Posterior vena cava (tissue), 2 donors: ENCODE data around the gene RALGPS2. TPM values are rescaled to one million over a fixed set of nuclear protein-coding genes. Genes with fewer than 3 reads are reported as not detected.
"Not testable (repeated sequence)": the region's sequence is repeated elsewhere in the genome, so short reads cannot be mapped to it uniquely, and the experiment has no call there.

Experiments
- DNase-seq: peaks from one replicate; pipeline ENCODE4 v3.0.0-alpha.2; 2020; ENCODE audit warnings: low spot score
- intact Hi-C, 2 donors: fragments of 100-400 bp; cut with DNase I; formaldehyde crosslinking; loops; one replicate each; pipeline versions ENCODE4 v1.14.1 to v1.14.2; 2022 to 2023
- total RNA-seq, 2 donors: library from RNA; stranded (reverse); fragmentation: NEBNext Ultra II Directional; extraction: Animal tissue kit (Norgen Biotek cat#: 25700); gene quantifications; one replicate each; pipeline ENCODE4 v1.2.1, GENCODE V29; 2021
- donor health status: DM: yes; HTN: yes; CAD: no.
- donor health status: DM: yes; HTN: yes; CAD: no.

RALGPS2 gene
- total RNA-seq, 2 donors from 2014 or later, result 7.4 to 7.9 TPM

DNA sequence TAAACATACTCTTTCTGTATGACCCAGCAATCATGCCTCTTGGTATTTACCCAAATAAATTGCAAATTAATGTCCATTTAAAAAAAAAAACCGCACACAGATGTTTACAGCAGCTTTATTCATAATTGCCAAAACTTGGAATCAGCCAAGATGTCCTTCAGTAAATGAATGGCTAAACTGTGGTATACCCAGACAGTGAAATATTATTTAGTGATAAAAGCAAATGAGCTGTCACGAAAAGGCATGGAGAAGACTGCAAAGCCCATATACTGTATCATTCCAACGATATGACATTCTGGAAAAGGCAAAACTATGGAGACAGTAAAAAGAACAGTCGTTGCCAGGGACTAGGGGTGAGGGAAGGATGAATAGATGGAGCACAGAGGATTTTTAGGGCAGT, 223.6 kb downstream of the RALGPS2 start:
- no peak for DNase-seq
- intact Hi-C loops, result no loop called here

DNA sequence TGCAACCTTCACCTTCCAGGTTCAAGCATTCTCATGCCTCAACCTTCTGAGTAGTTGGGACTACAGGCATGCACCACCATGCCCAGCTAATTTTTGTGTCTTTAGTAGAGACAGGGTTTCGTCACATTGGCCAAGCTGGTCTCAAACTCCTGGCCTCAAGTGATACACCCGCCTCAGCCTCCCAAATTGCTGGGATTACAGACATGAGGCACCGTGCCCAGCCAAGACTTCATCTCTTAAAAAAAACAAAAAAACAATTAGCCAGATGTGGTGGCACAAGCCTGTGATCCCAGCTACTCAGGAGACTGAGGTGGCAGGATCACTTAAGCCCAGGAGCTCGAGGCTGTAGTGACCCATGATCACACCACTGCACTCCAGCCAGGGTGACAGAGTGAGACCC, 224.8 kb downstream of the RALGPS2 start:
- DNase-seq, intact Hi-C loops: not testable (repeated sequence)

DNA sequence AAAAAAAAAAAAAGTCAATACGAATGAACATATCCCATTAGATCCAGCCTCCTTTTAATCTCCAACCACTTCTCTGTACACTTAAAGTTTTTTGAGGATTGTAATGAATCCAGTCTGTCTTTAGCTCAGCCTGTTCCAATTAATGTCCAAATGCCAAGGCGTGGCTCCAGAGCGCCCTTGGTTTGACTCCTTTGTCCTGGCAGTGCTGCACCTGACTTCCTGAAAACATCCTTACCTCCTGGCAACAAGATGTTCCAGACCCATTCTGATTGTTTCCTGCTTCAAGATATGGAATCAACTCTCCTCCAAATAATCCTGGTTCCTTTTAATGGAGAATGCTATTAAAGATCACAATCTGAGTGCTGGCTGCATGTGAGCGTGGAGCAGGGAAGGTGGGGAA, 226.6 kb downstream of the RALGPS2 start:
- no peak for DNase-seq
- intact Hi-C loops, result no loop called here

DNA sequence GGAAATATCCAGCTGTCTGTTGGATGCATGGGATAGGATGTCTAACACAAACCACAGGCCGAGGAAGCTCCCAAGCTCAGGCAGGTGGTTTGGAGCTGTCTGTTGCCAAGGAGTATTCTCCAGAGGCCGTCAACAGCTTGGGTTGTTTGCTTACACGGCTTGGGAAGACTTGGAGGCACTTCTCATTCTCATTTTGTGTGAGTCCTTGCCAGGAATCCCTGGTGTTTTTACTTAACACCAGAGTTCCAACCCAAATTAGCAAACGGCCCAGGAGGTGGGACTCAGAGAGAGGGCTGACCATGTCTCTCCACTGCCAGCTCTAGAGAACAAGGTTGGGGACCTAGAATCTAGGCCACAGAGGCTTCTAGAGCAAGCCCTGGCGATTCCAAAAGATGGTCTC, 228.0 kb downstream of the RALGPS2 start:
- no peak for DNase-seq
- intact Hi-C loops, result no loop called here

DNA sequence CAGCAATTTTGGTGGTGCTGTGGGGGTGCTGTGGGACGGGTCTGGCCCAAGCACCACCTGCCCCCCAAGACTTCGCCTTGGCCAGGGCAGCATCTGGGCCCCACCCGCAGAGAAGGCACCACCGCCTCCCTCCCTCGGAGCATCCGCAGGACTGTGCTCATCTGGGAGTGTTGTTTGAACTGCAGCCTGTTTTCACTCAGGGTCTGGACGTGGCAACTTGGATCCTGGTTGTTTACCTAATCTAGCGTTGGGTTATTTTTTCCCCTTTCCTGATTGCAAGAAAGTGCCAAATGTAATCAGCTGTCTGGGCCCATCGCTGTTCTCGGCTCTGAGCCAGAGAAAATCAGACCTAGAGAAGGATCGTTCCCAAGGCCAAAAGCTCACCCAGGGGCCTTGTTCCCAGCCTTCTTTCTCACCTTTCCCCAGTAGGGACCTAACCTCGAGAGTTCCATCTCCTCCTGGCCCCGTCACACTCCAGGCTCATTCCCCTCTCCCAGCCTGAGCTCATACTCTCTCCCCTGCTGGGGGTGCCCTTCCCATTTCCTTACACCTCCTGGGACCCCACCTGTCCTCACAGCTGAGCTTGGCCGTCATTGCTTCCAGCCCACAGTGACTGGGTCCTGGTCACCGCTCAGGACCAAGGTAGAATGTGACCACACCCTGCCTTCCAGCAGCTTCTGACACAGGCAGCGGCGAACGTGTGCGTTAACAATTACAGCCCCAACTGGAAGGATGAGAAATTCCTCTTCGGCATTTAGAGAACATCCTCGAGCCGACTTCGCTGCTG, 228.7 kb downstream of the RALGPS2 start:
- intact Hi-C loops, result no loop called here
- DNase-seq, result no peak

DNA sequence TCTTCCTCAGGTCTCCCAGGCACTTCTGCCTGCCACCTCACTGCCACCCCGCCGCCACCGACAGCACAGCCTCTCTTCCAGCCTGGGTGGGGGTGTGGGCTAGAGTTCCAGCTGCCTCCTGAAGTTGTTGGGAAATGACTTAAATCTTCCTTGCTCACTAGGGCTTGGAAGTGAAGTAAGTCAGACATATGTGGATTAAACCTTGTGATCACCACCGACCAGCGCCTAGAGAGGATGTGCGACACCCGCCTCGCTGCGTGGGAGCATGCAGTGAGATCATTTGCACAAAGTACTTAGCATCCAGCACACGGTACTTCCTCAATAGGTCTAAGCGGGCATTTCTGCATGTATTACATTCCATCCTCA, 229.3 kb downstream of the RALGPS2 start:
- DNase-seq, result no peak
- intact Hi-C loops, result no loop called here

DNA sequence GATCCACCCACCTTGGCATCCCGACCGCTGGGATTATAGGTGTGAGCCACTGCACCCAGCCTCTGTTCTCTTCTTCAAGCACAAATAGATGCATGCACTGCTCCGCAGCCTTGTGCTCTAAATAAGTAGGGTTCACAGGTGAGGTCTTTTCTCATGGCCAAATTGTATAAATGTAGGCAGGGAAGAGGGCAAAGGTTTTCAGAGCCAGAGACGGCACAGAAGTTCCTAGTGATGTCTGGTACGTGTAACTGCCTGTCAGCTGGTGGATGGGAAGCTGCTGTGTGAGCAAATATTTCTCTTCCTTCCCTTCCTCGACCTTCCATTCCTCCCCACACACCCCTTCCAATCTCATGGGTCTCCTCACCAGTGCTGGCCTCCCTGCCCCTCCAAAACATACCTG, 229.9 kb downstream of the RALGPS2 start:
- intact Hi-C loops, result no loop called here
- no peak for DNase-seq

DNA sequence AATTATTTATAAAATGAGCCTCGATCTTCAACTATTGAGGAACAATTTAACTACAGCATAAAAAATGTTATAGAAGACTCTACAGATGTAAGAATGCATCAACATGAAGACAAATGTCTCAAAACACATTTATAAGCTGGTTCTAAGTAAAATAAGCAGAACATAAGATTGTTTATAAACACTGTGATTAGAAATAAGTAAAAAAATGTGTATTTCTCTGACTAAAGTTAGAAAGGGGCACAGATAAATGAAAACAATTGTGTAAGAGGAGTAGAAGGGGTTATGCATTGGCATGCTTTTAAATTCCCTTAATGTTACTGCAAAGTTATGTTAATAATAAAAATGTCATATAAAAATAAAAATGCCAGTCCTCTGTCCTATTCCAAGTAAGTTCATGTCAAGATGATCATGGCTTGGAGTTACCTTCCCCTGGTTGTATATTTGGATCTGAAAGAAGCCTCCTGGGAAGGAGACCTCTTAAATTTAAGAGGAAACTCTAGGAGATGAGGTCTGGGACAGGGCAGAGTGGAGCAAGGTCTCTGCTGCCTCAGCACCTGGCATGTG, 230.4 kb downstream of the RALGPS2 start:
- intact Hi-C loops, result no loop called here
- DNase-seq, result no peak

DNA sequence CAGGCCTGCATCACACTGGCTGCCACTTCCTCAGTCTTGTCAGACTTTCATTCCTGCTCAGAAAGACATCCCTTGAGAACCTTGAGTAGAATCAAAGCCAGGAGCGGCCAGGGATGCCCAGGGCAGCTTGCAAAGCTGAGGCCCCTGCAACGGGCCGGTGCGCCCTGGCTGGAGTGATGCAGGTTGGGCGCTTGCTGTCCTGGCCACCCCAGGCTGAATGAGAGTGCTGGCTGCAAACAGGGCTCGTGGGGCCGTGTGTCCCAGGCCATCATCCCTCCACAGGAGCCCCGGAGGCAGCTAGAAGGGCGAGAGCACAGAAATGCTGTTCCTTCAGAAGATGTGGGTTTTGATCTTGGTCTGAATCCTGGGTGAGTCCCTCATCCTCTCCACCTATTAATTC, 233.4 kb downstream of the RALGPS2 start:
- no peak for DNase-seq
- intact Hi-C loops, result no loop called here

DNA sequence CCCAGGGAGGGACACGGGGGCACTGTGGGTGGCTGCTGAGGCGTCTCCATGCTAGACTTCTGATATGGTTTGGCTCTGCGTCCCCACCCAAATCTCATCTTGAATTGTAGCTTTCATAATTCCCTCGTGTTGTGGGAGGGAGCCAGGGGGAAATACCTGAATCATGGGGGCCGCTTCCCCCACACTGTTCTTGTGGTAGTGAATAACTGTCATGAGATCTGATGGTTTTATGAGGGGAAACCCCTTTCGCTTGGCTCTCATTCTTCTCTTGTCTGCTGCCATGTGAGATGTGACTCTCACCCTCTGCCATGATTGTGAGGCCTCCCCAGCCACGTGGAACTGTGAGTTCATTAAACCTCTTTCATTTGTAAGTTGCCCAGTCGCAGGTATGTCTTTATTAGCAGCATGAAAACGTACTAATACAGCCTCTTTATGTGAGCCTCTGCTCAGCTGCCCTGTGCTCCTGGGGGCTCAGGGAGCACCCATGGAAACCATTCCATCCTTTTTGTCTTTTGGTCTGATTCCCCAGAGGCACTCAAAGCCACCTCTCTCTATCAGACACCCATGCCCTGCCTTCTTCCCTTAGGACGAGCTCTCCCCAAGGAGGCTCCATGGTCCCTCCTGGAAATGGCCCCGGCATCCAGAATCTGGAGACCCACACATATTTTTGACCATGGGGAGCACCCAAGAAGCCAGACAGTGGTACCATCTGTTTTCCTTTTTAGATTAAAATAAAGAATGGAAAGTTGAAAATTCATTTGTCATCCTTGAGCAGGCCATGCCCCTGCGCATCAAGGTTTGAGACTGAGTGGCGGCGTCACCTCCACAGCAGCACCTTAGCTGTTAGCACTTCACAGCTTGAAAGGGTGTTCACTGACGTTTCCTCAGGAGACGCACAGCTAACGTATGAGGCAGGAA, 234.8 kb downstream of the RALGPS2 start:
- no peak for DNase-seq
- intact Hi-C loops, result no loop called here

DNA sequence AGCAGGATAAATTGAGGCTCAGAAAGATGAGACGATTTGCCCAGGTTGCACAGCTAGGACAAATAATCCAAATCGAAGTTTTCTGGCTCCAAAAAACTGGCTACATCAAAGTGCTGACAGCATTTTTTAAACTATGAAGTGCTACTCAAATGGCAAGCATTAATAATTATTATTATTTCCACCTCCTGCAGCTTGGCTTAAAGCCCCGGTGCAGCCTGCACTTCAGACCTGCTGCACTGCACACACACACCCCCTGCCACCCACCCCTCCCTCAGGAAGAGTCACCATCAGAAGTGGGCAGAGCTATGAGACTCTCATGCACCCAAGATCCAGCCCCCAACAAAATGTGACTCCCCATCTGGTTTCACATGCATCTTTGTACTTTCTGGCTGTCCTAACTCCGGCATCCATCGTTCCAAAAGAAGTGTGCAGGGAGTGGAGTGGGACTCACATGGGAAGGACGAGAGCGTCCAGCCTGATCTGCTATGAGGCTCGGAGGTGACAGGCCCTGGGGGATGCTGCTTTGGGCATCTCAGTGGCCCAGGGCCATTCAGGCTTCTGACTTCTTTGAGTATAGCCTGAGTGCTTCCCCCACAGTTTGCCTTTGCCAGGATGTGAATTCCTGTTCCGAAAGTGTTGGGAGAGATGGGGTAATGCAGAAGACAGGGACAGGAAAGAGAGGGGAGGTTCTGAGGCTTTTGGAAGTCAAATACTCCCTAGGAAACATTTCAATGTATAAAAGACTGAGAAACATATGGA, 235.6 kb downstream of the RALGPS2 start:
- DNase-seq, result no peak
- intact Hi-C loops, result no loop called here

DNA sequence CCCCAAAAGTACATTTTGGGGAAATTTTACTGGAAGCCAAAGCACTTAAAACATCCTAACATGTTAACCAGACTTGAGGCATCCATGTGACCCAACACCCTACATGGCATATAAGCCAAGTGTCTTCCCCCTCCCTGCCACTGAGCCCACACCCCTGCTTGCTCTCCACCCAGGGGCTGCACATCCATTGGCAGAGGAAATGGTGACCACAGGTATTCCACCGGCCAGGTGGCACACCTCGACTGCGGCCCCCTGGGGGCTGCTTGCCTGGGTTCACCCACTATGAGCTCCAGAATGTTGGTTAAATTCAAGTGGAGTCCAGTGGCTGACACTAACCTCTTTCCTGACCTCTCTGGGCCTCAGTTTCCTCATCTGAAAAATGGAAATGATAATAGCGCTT, 236.3 kb downstream of the RALGPS2 start:
- DNase-seq, result no peak
- intact Hi-C loops, result no loop called here

DNA sequence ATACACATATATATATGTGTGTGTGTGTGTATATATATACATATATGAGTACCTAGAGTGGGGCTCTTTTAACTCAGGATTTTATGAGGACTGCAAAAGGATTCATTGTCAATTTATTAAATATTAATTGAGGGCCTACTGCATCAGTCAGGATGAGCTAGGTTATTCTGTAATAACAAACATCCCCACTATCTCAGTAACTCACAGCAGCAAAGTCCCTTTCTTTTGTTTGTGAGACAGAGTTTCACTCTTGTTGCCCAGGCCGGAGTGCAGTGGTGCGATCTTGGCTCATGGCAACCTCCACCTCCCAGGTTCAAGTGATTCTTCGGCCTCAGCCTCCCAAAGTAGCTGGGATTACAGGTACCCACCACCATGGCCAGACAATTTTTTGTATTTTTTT, 236.8 kb downstream of the RALGPS2 start:
- DNase-seq, result no peak
- intact Hi-C loops, result no loop called here

DNA sequence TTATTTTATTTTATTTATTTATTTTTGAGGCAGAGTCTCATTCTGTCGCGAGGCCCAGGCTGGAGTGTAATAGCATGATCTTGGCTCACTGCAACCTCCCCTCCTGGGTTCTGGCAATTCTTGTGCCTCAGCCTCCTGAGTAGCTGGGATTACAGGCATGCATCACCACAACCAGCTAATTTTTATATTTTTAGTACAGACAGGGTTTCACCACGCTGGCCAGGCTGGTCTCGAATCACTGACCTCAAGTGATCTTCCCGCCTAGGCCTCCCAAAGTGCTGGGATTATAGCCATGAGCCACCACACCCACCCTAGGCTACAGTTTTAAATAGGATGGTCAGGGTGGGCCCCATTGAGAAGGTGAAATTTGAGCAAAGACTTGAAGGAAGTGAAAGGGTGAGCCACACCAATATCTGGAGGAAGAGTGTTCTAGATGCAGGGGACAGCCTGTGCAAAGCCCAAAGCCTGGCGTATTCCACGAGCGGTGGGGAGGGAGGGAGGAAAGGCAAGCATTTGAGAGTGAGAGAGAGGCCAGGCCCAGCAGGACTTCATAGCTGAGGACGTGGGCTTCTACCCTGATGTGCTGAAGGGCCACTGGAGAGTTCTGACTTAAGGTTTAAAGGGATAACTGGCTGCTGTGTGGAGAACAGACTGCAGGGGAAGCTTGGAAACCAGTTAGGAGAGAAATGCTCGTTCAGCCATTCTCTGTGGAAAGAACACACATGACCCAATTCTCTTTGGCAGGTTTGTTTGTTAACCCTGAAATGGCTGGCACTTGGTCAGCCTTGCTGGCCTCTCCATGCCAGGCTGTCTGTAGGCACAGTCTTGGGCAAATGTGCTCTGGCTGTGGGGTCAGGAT, 238.0 kb downstream of the RALGPS2 start:
- no peak for DNase-seq
- intact Hi-C loops, result no loop called here

DNA sequence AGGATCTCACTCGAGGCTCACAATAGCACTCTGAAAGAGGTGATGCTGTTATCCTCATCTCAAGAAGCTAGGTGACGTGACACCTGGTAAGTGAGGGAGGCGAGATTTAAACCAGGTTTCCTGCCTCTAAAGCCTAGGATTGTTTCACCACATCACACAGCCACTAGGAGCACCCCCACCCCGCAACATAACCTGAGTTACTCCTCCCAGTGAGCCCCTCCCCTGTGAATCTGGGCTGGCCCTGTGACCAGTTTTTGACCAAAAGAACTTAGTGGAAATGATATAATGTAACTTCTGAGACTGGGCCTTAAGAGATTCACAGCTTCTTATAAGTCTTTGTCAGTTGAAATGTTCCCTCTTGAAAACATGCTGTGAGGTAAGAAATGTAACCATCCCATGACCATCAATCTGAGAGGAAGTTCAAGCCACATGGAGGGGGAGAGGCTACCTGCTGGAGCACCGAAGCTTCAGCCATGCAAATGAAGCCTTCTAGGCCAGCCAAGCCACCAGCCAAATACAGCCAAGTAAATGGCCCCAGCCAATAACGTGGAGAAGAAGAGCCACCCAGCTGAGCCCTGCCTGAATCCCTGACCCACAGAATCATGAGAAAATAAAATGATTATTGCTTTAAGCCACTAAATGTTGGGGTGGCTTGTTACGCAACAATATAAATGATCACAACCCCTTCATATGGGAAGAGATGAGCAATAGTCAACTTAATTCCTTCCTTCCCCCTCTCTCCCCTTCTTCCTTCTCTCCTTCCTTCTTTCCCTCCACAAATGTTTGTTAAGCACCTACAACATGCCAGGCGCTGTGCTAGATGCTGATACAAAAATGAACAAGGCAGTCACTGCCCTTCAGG, 239.7 kb downstream of the RALGPS2 start:
- no peak for DNase-seq
- intact Hi-C loops, result no loop called here

DNA sequence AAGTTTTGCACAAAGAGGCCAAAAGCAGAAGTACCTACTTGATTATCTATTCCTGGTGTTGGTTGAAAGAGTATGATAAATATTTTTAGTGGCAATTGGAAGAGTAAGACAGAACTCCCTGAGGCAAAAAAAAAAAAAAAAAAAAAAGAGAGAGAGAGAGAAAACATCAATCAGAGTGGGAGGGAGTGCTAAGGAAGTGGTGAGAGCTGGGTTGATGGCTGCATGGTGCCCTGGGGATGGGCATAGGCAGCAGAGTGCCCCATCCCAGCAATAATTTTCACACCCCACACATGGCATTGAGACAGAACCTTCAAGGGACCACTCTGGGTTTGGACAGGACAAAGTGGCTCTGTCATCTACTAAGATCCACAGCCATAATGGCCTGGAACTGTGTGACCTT, 241.3 kb downstream of the RALGPS2 start:
- no peak for DNase-seq
- intact Hi-C loops, result no loop called here

DNA sequence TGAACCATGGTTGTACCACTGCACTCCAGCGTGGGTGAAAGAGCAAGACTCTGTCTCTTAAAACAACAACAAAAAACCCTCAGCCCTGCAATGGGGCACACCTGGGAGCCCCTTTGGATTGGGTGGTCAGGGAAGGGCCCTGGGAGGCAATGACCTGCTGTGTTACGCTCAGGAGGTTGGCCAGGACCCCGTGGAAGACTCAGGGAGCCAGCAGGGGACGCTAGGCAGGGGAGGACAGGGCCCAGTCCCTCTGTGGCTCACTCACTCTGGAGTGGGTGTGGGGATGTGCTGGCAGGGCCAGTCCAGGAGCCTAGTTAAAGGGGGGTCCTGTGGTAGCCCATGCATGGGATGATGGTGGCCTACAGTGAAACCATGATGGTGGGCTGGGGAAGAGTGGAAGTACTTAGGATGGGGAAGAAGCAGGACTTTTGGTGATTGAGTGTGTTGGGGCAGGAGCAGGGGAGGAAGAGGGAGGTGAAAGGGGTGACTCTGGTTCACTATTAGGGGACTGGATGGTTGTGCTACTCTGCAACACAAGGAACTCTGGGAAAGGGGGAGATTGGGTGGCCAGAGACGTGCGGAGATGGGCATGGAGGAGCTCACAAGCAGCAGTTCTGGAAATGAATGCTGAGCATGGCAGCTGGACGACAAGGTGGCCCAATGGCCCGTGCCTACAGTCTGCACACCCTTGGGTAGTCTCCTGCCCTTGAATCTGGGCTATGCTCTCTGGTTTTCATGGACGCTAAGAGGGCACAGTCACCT, 244.4 kb downstream of the RALGPS2 start:
- intact Hi-C loops, result no loop called here
- DNase-seq, result no peak
